Islet precursor cell (in vitro differentiated cells): ENCODE results near the gene MMP24OS.
"Not testable (repeated sequence)": the region's sequence is repeated elsewhere in the genome, so short reads cannot be mapped to it uniquely, and the experiment has no call there.

Source experiments
- DNase-seq: peaks from one replicate; pipeline ENCODE4 v3.0.0-alpha.2; 2018

Gene MMP24OS

GRCh38 chr20:35273449-35274171 lies 4.3 kb downstream of the MMP24OS start:
- DNase-seq, result no peak

GRCh38 chr20:35271904-35272303 lies 6.0 kb downstream of the MMP24OS start:
- DNase-seq, result no peak

DNA sequence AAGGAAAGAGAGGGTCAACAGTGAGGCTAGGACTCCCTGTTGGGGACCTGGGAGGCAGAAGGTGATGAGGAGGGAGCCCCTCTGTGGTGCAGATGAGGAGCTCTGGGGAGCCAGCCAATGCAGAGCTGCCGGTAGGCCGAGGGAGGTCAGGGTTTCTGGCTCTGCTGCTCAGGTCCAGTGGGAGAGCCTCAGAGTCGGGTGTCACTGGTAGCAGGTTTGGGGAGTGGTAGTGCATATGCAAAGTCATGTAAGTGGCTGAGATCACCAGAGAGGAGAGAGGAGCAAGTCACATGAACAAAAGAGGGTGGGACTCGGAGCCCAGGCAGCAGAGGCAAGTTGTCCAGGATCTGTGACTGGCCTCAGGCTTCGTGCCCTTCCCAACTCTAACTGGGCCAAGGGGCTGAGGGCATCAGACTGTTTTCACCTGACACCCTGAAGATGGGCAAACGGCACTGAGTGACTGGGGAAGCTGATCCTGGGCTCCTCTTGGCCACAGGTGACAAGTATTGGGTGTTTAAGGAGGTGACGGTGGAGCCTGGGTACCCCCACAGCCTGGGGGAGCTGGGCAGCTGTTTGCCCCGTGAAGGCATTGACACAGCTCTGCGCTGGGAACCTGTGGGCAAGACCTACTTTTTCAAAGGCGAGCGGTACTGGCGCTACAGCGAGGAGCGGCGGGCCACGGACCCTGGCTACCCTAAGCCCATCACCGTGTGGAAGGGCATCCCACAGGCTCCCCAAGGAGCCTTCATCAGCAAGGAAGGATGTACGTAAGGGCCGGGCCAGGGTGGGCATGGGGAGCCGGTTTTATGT lies 6.6 kb downstream of the MMP24OS start:
- DNase-seq, result peak; percentile 71

DNA sequence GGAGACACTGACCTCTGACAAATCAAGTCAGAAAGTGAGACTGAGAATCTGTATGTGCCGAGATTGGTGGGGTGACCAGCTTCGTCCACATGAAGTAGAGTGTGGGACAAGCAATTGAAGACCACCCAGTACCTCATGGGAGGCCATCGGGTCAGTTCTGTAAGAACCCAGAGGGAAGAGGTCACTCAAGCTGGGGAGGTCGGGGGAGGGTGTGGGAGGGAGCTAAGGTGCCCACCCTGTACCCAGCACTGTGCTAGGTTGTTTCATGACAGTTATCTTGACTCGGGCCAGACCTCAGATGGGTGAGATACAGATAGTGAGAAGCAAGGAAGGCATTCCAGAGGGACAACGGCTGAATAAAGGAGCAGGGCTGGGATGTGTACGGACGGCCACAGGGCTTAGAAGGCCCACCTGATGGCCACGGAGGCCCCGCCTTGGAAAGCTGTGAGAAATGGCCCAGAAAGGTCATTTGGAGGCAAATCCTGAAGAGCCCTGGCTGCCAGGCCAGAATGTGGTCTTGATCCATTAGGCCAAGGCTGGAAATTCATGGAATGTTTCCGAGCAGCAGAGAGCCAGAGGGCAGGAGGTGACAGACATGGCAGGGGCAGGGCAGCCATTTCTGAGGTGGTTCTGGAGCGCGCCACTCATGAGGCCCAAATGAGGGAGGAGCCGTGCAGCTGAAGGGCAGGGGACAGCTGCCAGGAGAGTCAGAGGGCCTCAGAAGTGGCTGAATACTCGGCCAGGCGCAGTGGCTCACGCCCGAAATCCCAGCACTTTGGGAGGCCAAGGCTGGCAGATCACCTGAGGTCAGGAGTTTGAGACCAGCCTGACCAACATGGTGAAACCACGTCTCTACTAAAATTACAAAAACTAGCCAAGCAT lies 7.7 kb downstream of the MMP24OS start:
- DNase-seq, result peak; percentile 83

DNA sequence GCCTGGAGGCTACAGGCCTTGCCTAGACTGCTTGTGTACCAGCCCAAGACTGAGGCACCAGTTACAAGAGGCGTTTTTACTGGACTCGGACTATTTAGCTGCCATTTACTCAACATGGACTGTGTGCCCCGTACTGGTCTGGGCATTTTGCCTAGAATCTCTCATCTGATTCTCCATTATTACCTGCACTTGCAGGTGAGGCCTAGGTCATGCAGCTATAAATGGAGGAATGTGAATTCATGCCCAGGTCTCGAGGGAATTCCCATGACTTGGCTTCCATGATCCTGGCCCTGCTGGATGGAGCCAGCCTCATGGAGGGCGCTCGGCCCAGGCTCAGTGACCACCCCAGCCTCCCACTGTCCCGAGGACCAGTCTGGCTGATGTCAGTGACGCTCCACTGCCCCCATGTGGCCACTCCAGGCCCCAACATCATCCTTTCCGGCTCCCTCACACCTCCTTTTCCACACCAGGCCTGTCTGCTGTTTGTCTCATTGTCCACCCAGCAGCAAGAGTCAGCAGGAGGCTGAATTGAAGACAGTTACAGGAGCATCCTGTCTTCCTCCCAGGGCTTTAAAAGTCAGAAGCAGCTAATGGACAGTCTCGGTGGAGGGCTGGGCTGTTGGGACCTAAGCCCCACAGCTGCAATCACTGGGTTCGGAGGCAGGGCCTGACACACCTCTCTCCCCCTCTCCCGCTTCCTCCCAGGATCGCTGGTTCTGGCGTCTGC lies 8.7 kb downstream of the MMP24OS start:
- DNase-seq, result peak; percentile 94

- DNase-seq, result no peak
Measured at GRCh38 chr20:35267092-35267491, 10.8 kb downstream of the MMP24OS start.

GRCh38 chr20:35264755-35265154 lies 13.2 kb downstream of the MMP24OS start:
- DNase-seq, result peak; percentile 96

GRCh38 chr20:35263532-35264341 lies 14.2 kb downstream of the MMP24OS start:
- DNase-seq, result no peak

DNA sequence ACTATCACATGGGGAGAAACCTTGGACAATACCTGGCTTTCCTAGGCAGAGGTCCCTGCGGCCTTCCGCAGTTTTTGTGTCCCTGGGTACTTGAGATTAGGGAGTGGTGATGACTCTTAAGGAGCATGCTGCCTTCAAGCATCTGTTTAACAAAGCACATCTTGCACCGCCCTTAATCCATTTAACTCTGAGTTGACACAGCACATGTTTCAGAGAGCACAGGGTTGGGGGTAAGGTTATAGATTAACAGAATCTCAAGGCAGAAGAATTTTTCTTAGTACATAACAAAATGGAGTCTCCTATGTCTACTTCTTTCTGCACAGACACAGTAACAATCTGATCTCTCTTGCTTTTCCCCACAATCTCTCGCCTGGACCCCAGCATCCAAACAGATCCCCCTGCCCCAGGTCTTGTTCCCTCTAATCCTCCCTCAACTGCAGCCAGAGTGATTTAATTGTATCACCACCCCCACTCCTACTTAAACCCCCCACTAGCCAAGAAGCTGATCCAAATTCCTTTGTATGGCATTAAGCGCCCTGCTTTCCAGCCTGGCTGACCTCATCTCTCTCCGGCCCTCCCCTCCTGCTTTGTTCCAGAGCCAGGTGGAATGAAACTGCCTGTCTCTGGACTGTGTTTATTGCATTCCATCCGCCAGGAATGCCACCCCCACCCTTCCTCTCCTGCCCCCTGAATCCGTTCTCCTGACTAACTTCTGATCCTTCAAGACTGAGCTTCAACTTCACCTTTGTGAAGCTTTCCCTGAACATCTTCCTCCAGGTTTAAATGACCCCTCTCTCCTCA lies 15.0 kb downstream of the MMP24OS start:
- DNase-seq, result peak; percentile 97

DNA sequence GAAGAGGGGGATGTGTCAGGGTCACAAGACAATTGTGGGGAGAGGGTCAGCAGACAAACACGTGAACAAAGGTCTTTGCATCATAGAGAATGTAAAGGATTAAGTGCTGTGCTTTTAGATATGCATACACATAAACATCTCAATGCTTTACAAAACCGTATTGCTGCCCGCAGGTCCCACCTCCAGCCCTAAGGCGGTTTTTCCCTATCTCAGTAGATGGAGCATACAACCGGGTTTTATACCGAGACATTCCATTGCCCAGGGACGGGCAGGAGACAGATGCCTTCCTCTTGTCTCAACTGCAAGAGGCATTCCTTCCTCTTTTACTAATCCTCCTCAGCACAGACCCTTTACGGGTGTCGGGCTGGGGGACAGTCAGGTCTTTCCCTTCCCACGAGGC lies 15.6 kb downstream of the MMP24OS start:
- not testable (repeated sequence) for DNase-seq

DNA sequence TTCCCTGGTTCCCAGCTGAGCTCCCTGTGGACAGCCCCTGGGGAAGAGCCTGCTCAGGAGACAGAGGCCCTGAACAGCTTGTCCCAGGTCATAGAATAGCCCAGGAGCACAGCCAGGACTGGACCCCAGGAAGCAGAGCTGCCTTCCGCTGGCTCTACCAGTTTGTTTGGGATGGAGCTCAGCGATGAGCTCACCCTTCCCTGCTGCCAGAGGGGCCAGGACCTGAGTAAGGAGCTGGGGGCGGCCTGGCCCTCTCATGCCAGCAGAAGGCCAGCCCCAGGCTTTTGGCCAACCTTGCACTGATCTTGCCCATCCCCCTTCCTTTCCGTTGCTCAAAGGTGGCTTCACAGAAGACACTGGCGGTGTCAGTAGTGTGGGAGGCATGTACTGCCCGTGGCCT lies 17.5 kb downstream of the MMP24OS start:
- peak; percentile 79 for DNase-seq

- DNase-seq, result no peak
Measured at GRCh38 chr20:35257175-35257909, 20.6 kb downstream of the MMP24OS start.

GRCh38 chr20:35254448-35254999 lies 23.4 kb downstream of the MMP24OS start:
- DNase-seq, result no peak

DNA sequence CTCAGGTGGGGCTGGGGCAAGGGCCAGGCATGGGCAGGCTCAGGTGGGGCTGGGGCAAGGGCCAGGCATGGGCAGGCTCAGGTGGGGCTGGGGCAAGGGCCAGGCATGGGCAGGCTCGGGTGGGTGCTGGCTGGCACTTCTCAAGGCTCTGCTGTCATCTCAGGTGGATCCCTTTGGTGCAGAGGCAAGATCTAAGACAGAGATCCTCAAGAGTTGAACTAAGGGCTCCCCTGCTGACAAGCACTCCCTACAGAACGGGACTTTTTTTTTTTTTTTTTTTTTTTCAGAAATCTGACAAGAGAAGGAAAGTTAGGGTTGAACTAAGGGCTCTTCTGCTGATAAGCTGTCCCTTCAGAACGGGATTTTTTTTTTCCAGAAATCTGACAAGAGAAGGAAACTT lies 24.9 kb downstream of the MMP24OS start:
- DNase-seq, result no peak

GRCh38 chr20:35252598-35252997 lies 25.3 kb downstream of the MMP24OS start:
- not testable (repeated sequence) for DNase-seq

DNA sequence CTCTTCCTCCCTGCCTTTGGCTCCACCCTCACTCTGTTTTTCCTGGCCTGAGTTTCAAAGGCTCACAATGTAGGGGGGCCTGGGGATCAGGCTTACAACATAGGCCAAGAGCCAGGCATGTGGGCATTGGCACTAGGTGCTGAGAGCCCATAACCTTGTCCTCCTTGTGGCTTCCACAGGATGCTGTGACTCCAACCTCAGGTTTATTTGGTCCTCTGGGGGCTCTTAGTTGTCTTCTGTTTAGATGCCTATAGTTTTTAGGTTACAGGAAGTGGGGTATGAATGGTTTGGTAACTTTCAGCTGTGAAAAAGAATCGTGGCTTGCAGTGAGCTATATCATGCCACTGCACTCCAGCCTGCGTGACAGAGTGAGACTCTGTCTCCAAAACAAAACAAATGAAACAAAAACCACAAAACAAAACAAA lies 25.9 kb downstream of the MMP24OS start:
- DNase-seq, result no peak

DNA sequence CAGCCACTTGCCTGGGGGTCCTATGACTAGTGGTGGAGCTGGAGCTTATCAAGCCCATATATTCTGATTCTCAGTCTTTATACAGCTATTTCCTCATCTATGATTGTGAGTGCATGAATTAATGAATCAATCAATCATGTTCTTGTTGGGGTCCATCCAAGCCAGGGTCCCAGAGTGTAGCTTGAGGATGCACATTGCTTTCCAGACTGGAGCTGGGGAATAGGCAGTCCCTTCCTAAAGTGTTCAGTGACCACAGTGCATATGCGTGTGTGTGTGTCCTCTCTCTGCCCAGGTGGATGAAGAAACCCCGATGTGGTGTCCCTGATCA lies 26.3 kb downstream of the MMP24OS start:
- no peak for DNase-seq

DNA sequence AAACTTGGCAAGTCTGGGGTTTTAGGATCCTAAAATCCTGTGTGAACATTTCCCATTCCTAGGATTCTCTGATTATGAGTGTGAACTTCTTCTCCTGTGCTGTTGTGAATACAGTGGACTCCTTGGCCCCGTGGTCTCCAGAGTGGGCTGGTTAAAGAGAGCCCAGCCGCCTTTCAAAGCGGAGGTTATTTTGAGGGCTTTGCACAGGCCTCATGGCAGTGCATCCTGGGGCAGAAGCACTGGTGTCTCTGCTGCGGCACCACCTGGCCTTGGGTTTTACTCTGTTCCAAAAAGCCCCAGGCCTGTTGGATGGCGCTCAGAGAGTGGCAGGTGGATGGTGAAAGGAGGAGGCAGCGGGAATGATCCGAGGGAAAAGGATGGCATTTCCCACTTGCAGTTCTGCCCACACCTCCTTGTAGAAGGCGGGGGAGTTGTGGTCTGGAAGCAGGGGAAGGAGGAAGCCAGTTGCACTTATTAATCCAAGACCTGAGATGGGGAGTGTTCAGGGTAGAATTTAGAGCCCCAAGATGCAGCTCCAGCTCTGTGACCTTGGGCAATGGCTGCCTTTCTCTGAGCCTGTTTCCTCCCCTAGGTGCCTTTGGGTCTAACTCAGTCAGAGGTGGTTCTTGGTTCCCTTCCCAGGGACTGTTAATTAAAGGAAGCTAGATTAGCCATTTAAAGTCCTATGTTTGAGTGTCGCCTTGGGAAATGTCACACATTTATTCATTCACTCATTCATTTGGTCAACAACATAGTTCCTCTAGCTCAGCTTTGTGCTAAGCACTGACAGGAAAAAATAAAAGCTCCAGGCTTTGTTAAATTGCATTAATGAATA lies 29.1 kb downstream of the MMP24OS start:
- DNase-seq, result no peak

- peak; percentile 72 for DNase-seq
Measured at GRCh38 chr20:35246723-35247122, 31.2 kb downstream of the MMP24OS start.
